Superior temporal gyrus (tissue), 1 donor: ENCODE results near the gene TRPC4.
"Not testable (repeated sequence)": the region's sequence is repeated elsewhere in the genome, so short reads cannot be mapped to it uniquely, and the experiment has no call there.

ENCODE experiments used
- DNase-seq: peaks from one replicate; pipeline ENCODE4 v3.0.0-alpha.2; 2016; ENCODE audit errors: extremely low spot score

The TRPC4 gene

GRCh38 chr13:37833411-37833810 lies 36.2 kb downstream of the TRPC4 start:
- no peak for DNase-seq

GRCh38 chr13:37816276-37816675 lies 53.3 kb downstream of the TRPC4 start:
- no peak for DNase-seq

DNA sequence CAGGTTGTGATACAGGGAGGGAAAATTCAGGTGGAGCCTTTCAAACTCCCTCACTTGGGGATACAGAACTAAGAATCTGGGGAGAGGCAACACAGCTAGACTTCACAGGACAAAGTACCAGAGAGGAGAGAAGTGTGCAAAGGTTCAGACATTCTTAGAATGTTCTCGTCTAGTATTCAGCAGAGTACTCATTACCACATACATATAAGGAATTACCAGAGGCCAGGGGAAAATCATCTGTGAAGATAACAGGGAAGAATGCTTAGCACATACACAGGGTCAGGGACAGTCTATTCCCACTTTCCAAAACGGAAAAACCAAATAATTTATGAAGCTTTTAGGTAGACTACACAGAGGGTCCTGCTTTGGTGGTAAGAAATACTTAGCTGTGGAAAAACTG lies 58.1 kb downstream of the TRPC4 start:
- no peak for DNase-seq

DNA sequence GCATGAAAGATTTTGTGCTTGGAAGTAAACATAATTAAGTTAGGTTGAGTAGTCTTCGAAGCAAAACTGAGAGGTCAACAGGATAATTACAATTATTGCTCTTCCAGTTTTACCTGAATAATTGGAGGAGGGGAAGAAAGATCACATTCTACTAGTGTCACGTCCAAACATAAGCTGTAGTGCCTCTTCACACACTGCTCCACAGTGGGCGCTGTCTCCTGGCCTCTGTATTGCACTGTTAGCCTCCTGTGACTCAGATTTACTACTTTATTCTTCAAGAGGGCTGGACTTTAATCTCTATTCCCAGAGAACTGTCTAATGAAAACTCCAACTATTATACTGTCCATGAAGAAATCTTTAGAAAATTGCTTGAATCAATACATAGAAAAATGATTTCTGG lies 62.9 kb downstream of the TRPC4 start:
- no peak for DNase-seq

GRCh38 chr13:37797631-37798030 lies 71.9 kb downstream of the TRPC4 start:
- DNase-seq: no peak

- not testable (repeated sequence) for DNase-seq
These were observed 72.8 kb downstream of the TRPC4 start for GRCh38 chr13:37796795-37797194.

GRCh38 chr13:37795326-37795725 lies 74.2 kb downstream of the TRPC4 start:
- DNase-seq: no peak

- no peak for DNase-seq
These were observed 77.9 kb downstream of the TRPC4 start for GRCh38 chr13:37791699-37792098.

- DNase-seq: no peak
These were observed 81.2 kb downstream of the TRPC4 start for GRCh38 chr13:37788346-37788745.

GRCh38 chr13:37777676-37778075 lies 91.9 kb downstream of the TRPC4 start:
- DNase-seq: no peak

- no peak for DNase-seq
These were observed 93.7 kb downstream of the TRPC4 start for GRCh38 chr13:37775871-37776270.

DNA sequence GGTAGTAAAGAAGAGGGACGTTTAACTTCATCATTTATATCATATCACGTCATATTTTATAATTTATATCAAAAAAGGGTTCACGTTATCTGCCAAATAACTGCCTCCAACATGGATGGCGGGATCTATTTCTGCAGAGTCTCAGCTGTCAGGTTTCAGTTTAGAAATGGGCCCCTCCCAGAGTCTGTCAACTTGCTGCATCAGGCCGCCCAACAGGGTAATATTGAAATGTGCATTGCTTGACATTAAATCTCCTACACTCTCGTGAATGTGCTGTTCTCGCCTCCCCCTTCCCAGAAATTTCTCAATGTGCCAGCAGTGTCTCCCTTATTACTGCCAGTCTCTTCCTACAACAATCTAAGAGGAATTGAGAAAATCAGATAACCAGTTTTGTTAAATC lies 96.9 kb downstream of the TRPC4 start:
- DNase-seq: no peak

GRCh38 chr13:37769545-37769944 lies 100.0 kb downstream of the TRPC4 start:
- no peak for DNase-seq

- no peak for DNase-seq
These were observed 100.5 kb downstream of the TRPC4 start for GRCh38 chr13:37769078-37769477.

DNA sequence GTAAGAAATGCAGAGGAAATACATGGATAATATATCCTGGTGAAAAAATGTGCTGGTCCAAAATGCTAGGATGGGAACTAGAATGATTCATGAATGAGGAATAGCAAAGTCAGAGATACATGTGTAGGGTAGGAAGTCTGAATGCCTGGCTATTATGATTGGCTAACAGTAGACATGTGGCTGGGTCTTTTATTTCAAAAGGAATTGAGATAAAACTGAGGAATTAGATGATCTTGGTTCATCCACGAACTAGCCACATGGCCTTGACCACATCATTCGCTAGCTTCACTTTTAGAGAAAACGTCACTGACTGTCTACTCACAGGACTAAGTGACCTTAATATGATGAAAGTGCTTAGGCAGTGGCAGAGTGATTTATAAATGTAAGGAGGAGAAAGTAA lies 103.1 kb downstream of the TRPC4 start:
- DNase-seq: no peak

- no peak for DNase-seq
These were observed 114.2 kb downstream of the TRPC4 start for GRCh38 chr13:37755349-37755748.

- DNase-seq: no peak
These were observed 115.8 kb downstream of the TRPC4 start for GRCh38 chr13:37753776-37754175.

DNA sequence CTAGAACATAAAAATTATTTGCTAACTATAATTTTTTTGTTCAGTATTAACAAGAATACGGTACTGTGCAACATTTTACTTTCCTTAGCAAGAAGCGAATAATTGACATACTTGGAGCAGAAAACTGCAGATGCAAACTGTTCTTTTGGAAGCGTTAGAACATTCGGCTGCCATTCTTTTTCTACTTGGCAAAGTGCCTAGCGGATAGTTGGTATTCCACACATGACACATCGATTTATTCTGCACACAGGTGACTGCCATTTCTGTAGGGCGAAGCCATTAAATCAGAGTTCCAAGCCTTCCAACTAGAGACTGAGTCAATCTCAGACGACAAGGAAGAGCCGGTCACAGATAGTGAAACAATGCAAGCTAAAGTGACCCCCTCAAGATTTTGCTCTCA lies 117.4 kb downstream of the TRPC4 start:
- peak; percentile 39 for DNase-seq

GRCh38 chr13:37751025-37751424 lies 118.5 kb downstream of the TRPC4 start:
- DNase-seq: no peak

GRCh38 chr13:37748913-37749312 lies 120.7 kb downstream of the TRPC4 start:
- DNase-seq: no peak

DNA sequence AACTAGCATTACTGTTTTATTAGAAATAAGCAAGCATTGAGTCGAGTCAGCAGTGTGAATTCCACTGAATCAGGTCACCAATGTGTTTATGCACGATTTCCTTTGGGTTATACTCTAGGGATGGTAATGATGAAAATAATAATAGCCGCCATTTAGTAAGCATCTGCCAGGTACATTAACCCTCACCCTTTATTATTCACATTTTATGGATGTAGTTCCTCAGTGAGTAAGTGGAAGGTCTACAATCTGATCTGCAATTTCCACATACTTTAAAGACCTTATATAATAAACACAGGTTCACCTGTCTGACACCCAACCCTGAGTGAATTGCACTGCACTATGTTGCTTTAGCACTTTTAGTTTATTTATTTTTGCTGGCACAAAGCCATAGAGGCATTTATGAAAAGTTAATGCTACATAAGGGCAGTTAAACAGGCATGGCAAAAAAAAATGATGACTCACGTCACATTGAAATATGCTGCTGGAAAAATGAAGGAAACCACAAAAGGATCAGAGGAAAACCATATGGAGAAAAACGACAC lies 122.4 kb downstream of the TRPC4 start:
- no peak for DNase-seq

GRCh38 chr13:37741536-37741935 lies 128.0 kb downstream of the TRPC4 start:
- no peak for DNase-seq

DNA sequence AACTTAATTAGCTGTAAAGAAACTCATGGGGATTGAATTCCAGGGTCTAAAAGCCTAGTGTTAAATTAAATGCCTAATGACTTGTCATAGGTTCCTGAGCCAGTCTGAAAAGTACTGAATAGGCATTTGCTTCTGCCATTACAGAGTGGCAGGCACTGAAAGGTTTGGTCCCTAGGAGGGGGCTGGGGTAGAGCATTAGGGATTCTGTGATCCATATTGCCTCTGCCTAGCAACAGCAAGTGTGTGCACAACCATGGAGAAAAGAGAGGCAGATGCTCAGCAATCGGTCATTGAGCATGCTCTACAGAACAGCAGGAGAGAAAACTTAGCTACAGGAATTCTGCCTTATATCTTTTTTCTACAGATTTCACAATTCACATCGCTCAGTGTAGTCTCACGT lies 133.5 kb downstream of the TRPC4 start:
- no peak for DNase-seq

- no peak for DNase-seq
These were observed 134.3 kb downstream of the TRPC4 start for GRCh38 chr13:37735293-37735692.

DNA sequence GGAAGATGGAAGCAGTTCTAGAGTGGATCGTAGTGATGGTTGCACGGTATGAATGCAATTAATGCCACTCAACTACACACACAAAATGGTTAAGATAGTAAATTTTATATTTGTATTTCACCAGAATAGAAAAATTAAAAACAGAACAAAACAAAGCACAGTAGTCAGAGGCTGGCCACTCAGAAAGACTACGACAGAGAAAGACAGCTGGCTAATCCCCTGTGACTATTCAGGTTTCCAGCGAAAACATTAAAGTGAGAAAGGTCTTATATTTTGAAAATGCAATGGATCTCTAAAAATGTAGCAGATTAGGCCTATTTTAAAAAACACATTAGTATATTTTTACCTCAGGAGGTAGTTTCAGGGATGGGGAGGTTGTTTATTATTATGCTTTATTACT lies 139.7 kb downstream of the TRPC4 start:
- DNase-seq: no peak
